C4-2B (cell line): Measurements from ENCODE around the gene OLFML2A.

ENCODE experiments used
- ZFX ChIP-seq: fragments of 450-650 bp; IDR thresholded peaks from 2 replicates; pipeline ENCODE4 v1.6.1; 2017
- TF ChIP-seq, protein P1 (sequence below): fragments of 450-650 bp; conservative IDR thresholded peaks from 2 replicates; pipeline ENCODE4 v1.5.1; 2017; ENCODE audit warnings: mild to moderate bottlenecking

DNA sequence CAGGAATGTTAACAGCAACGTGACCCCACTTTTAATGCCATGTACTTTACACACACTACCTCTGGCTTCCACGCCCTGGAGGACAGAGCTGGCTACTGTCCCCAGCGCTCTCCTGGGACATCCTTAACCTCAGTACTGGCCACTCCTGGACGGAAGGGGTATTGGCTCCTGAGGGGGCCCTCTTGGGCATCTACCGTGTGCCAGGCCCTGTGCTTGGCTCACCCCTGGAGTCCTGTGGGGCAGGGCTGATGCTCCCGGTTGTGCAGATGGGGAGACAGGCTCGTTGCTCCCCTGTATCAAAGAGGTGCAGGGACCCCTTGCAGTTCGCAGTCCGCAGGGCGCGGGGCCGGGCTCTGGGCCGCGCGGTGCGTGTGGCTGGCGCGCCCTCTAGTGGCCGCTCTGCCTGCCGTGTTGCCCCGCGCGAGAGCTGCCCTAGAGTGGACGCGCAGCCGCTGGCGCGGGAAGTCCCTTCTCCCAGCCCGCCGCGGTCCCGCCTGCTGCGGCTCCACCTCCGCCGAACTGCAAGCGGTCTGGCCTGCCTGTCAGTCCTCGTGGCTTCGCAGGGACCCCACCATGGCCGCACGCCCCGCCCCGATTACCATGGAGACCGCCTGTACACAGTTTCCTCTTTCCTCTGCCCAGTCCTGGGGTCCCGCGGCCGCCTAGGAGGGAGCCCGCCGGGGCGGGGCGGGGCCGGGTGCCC, 76.0 kb downstream of the OLFML2A start, which contains the start of gene WDR38:
- TF ChIP-seq, protein P1, sequence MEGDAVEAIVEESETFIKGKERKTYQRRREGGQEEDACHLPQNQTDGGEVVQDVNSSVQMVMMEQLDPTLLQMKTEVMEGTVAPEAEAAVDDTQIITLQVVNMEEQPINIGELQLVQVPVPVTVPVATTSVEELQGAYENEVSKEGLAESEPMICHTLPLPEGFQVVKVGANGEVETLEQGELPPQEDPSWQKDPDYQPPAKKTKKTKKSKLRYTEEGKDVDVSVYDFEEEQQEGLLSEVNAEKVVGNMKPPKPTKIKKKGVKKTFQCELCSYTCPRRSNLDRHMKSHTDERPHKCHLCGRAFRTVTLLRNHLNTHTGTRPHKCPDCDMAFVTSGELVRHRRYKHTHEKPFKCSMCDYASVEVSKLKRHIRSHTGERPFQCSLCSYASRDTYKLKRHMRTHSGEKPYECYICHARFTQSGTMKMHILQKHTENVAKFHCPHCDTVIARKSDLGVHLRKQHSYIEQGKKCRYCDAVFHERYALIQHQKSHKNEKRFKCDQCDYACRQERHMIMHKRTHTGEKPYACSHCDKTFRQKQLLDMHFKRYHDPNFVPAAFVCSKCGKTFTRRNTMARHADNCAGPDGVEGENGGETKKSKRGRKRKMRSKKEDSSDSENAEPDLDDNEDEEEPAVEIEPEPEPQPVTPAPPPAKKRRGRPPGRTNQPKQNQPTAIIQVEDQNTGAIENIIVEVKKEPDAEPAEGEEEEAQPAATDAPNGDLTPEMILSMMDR: peak; percentile 100
- TF ChIP-seq ZFX: no peak
